HCT116 (cell line): Measurements from ENCODE around the gene CAMSAP1. TPM values are rescaled to one million over a fixed set of nuclear protein-coding genes. Genes with fewer than 3 reads are reported as not detected.

Experiments
- ATAC-seq: fragments of 200-7000 bp; cut with Tn5 transposase; 2 replicates; pipeline ENCODE4 v1.9.1; 2020; ENCODE audit warnings: mild to moderate bottlenecking, moderate library complexity
- BruUV-seq: library from RNA; stranded (reverse); fragments of 400-500 nt; replicated peaks from 2 replicates; lab custom pipeline; 2021; lab: Mats Ljungman, UMichigan
- CTCF ChIA-PET: fragments of 300-600 bp; sonication (Branson Sonifier 250); formaldehyde crosslinking; loops from one replicate; lab custom pipeline; 2021; ENCODE audit warnings: antibody characterized with exemption; lab: Charles Lee
- POLR2A ChIA-PET: fragments of 300-600, 350-600 bp; sonication (Branson Sonifier 250); formaldehyde crosslinking; loops from one replicate; lab custom pipeline; 2021; ENCODE audit warnings: antibody characterized with exemption; lab: Charles Lee
- RAD21 ChIA-PET, 2 experiments: fragments of 300-600 bp; sonication (Branson Sonifier 250); formaldehyde crosslinking; loops; one replicate each; lab custom pipeline; 2023; ENCODE audit warnings: low total read pairs in 2 of 2; ENCODE audit not compliant: uncharacterized antibody in 2 of 2, unreplicated experiment in 2 of 2, low non-redundant PET in 1 of 2; lab: Charles Lee
- DNase-seq: peaks from one replicate; pipeline ENCODE4 v3.0.0-alpha.2; 2010; ENCODE audit warnings: low read depth, low spot score
- H2AFZ ChIP-seq: fragments of 200-600 bp; shearing (Covaris generic), sonication (generic); 2 replicates; pipeline ENCODE4 v1.6.1; 2017; ENCODE audit warnings: low read depth, mixed run types, mixed read lengths, antibody characterized with exemption, low read length; ENCODE audit not compliant: poor library complexity, severe bottlenecking
- H3K27ac ChIP-seq: 2 replicates; pipeline ENCODE4 v1.5.1; 2012; ENCODE audit warnings: low read depth, low read length
- H3K27me3 ChIP-seq: fragments of 200-600 bp; sonication (generic); 2 replicates; pipeline ENCODE4 v1.6.1; 2016; ENCODE audit warnings: mixed run types, low read length, mixed read lengths; ENCODE audit not compliant: insufficient read depth
- H3K36me3 ChIP-seq, 2 experiments: fragments of 200-500 bp in 1 of 2; fragments of 200-600 bp in 1 of 2; sonication (Bioruptor generic) in 1 of 2; sonication (generic) in 1 of 2; 2 replicates each; pipeline versions ENCODE4 v1.5.1 to v1.6.1; 2014 to 2016; ENCODE audit warnings: low read length in 2 of 2, inconsistent platforms in 1 of 2, mixed read lengths in 1 of 2, mixed run types in 1 of 2; ENCODE audit not compliant: insufficient read depth in 2 of 2, control insufficient read depth in 1 of 2
- H3K4me1 ChIP-seq, 2 experiments: fragments of 200-600 bp in 1 of 2; sonication (generic) in 1 of 2; 2 replicates each; pipeline versions ENCODE4 v1.5.1 to v1.6.1; 2012 to 2017; ENCODE audit warnings: low read length in 2 of 2, inconsistent platforms in 1 of 2, mild to moderate bottlenecking in 1 of 2, mixed read lengths in 1 of 2, mixed run types in 1 of 2, moderate library complexity in 1 of 2; ENCODE audit not compliant: insufficient read depth in 2 of 2, control insufficient read depth in 1 of 2
- H3K4me2 ChIP-seq: fragments of 200-600 bp; sonication (generic); 2 replicates; pipeline ENCODE4 v1.6.1; 2017; ENCODE audit warnings: mixed run types, low read length, mixed read lengths
- H3K4me3 ChIP-seq, 2 experiments: fragments of 200-600 bp in 1 of 2; sonication (generic) in 1 of 2; replicated peaks in 1 of 2; 2 replicates each; pipeline ENCODE4 v1.5.1; 2011 to 2016; ENCODE audit warnings: low read length in 2 of 2, control low read depth in 1 of 2, low read depth in 1 of 2, mild to moderate bottlenecking in 1 of 2, mixed read lengths in 1 of 2, mixed run types in 1 of 2
- H3K79me2 ChIP-seq: fragments of 200-600 bp; sonication (generic); 2 replicates; pipeline ENCODE4 v1.6.1; 2017; ENCODE audit warnings: mild to moderate bottlenecking, mixed run types, low read length, moderate library complexity, mixed read lengths; ENCODE audit not compliant: insufficient read depth
- H3K9ac ChIP-seq: fragments of 200-600 bp; sonication (generic); 2 replicates; pipeline ENCODE4 v1.6.1; 2016; ENCODE audit warnings: low read length, mixed read lengths
- H3K9me2 ChIP-seq: fragments of 200-600 bp; sonication (generic), shearing (Covaris generic); 2 replicates; pipeline ENCODE4 v1.6.1; 2017; ENCODE audit warnings: mixed run types, mild to moderate bottlenecking, moderate library complexity; ENCODE audit not compliant: insufficient read depth
- H3K9me3 ChIP-seq, 2 experiments: fragments of 200-500 bp in 1 of 2; fragments of 200-600 bp in 1 of 2; sonication (Bioruptor generic) in 1 of 2; sonication (generic) in 1 of 2; 2 replicates each; pipeline ENCODE4 v1.6.1; 2014 to 2017; ENCODE audit warnings: low read length in 2 of 2, mixed read lengths in 2 of 2, inconsistent platforms in 1 of 2, low read depth in 1 of 2, mild to moderate bottlenecking in 1 of 2, mixed run types in 1 of 2, moderate library complexity in 1 of 2; ENCODE audit not compliant: control insufficient read depth in 1 of 2, insufficient read depth in 1 of 2
- H4K20me1 ChIP-seq: fragments of 200-600 bp; sonication (generic), shearing (Covaris generic); 2 replicates; pipeline ENCODE4 v1.6.1; 2017; ENCODE audit warnings: mixed run types, mild to moderate bottlenecking, moderate library complexity; ENCODE audit not compliant: insufficient read depth
- CTCF ChIP-seq, 3 experiments: fragments of 200-600 bp in 1 of 3; sonication (generic) in 1 of 3; IDR thresholded peaks in 2 of 3; conservative IDR thresholded peaks in 1 of 3; 2 replicates each; pipeline ENCODE4 v1.5.1; 2012 to 2017; ENCODE audit warnings: low read depth in 2 of 3, low read length in 2 of 3, antibody characterized with exemption in 1 of 3, borderline replicate concordance in 1 of 3, control low read depth in 1 of 3, mild to moderate bottlenecking in 1 of 3, mixed read lengths in 1 of 3, mixed run types in 1 of 3, moderate library complexity in 1 of 3; ENCODE audit not compliant: insufficient read depth in 1 of 3
- EGR1 ChIP-seq: IDR thresholded peaks from 2 replicates; pipeline ENCODE4 v1.6.1; 2012; ENCODE audit warnings: low read depth
- EZH2 ChIP-seq: fragments of 200-600 bp; sonication (generic); IDR thresholded peaks from 2 replicates; pipeline ENCODE4 v1.6.1; 2017; ENCODE audit warnings: antibody characterized with exemption, mixed run types
- EZH2phosphoT487 ChIP-seq: fragments of 200-600 bp; IDR thresholded peaks from 2 replicates; pipeline ENCODE4 v1.6.1; 2018; ENCODE audit warnings: antibody characterized with exemption, borderline replicate concordance
- RAD21 ChIP-seq: IDR thresholded peaks from 2 replicates; pipeline ENCODE4 v1.6.1; 2012; ENCODE audit warnings: low read depth, mild to moderate bottlenecking
- SRF ChIP-seq: IDR thresholded peaks from 2 replicates; pipeline ENCODE4 v1.6.1; 2012; ENCODE audit warnings: low read depth
- YY1 ChIP-seq: IDR thresholded peaks from 2 replicates; pipeline ENCODE4 v1.6.1; 2011; ENCODE audit warnings: low read length, low read depth, moderate library complexity, mild to moderate bottlenecking; ENCODE audit not compliant: insufficient replicate concordance; ENCODE audit errors: extremely low read depth
- ZNF274 ChIP-seq: fragments of 200-500 bp; sonication (Bioruptor generic); IDR thresholded peaks from 2 replicates; pipeline ENCODE4 v1.6.1; 2014; ENCODE audit warnings: mild to moderate bottlenecking, low read depth, low read length, inconsistent platforms
- intact Hi-C: fragments of 100-400 bp; cut with micrococcal nuclease; formaldehyde crosslinking; loops from 2 replicates; pipeline ENCODE4 v1.10.0; 2022
- total RNA-seq: library from RNA; stranded (reverse); gene quantifications from one replicate; pipeline ENCODE4 v1.2.1, GENCODE V29; 2021; ENCODE audit not compliant: unreplicated experiment
- TF ChIP-seq, protein P1 (sequence below): IDR thresholded peaks from 2 replicates; pipeline ENCODE4 v1.6.1; 2012
- TF ChIP-seq, protein P2 (sequence below): IDR thresholded peaks from 2 replicates; pipeline ENCODE4 v1.6.1; 2012
- TF ChIP-seq, protein P3 (sequence below): IDR thresholded peaks from 2 replicates; pipeline ENCODE4 v1.6.1; 2011; ENCODE audit warnings: mild to moderate bottlenecking, low read length, moderate library complexity; ENCODE audit not compliant: insufficient replicate concordance; ENCODE audit errors: extremely low read depth

Gene CAMSAP1
- total RNA-seq, 1 experiment from 2014 or later: 33.1 TPM

- no peak overlapping the region for H3K27ac ChIP-seq
- H3K79me2 ChIP-seq: peaks cover 61% of the 10 kb centered on the region
- H3K27me3 ChIP-seq: no peaks in the 10 kb centered on the region
- ChIA-PET POLR2A (no interaction called here), RAD21 (no interaction called here), CTCF (no interaction called here)
- TF ChIP-seq EZH2phosphoT487 (no peak), EZH2 (no peak), SRF (no peak), YY1 (no peak), CTCF (IDR thresholded peaks at IDR 0.05 in 2 of 3, conservative IDR thresholded peaks at IDR 0.05 in 1 of 3; ENCODE audit: borderline replicate concordance in 1 of 3, insufficient read depth in 1 of 3, low read depth in 2 of 3, low read length in 2 of 3) (no peak), EGR1 (no peak), RAD21 (no peak), ZNF274 (no peak)
- TF ChIP-seq, protein P1, sequence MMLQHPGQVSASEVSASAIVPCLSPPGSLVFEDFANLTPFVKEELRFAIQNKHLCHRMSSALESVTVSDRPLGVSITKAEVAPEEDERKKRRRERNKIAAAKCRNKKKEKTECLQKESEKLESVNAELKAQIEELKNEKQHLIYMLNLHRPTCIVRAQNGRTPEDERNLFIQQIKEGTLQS: no peak
- TF ChIP-seq, protein P2, sequence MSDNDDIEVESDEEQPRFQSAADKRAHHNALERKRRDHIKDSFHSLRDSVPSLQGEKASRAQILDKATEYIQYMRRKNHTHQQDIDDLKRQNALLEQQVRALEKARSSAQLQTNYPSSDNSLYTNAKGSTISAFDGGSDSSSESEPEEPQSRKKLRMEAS: no peak
- TF ChIP-seq, protein P3, sequence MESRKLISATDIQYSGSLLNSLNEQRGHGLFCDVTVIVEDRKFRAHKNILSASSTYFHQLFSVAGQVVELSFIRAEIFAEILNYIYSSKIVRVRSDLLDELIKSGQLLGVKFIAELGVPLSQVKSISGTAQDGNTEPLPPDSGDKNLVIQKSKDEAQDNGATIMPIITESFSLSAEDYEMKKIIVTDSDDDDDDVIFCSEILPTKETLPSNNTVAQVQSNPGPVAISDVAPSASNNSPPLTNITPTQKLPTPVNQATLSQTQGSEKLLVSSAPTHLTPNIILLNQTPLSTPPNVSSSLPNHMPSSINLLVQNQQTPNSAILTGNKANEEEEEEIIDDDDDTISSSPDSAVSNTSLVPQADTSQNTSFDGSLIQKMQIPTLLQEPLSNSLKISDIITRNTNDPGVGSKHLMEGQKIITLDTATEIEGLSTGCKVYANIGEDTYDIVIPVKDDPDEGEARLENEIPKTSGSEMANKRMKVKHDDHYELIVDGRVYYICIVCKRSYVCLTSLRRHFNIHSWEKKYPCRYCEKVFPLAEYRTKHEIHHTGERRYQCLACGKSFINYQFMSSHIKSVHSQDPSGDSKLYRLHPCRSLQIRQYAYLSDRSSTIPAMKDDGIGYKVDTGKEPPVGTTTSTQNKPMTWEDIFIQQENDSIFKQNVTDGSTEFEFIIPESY: no peak
- intact Hi-C loops: no loop called here
- no TSS peak for BruUV-seq
- no peak overlapping the region for H3K4me3 ChIP-seq
- ATAC-seq (no peak), DNase-seq (no peak)
- H3K9me3 ChIP-seq: no peaks in the 10 kb centered on the region
- no peak overlapping the region for H3K4me2 ChIP-seq
- H3K9me2 ChIP-seq: no peaks in the 10 kb centered on the region
- H4K20me1 ChIP-seq: 0 out of 2 replicates have a peak, but pooled peaks cover 3% of the 10 kb centered on the region
- no peak overlapping the region for H3K9ac ChIP-seq
- no peaks in the 10 kb centered on the region for H3K4me1 ChIP-seq
- H3K36me3 ChIP-seq: peaks cover 2 to 7% of the 10 kb centered on the region in 2 experiments; a peak in 3 of 4 replicates
- H2AFZ ChIP-seq: no peak overlapping the region
Observed at GRCh38 chr9:135828656-135829055, 78.7 kb downstream of the CAMSAP1 start.
